D721Med (cell line): Measurements from ENCODE around the gene ENG.

Source experiments
- DNase-seq: peaks from one replicate; pipeline ENCODE4 v3.0.0; 2011; ENCODE audit warnings: low spot score; ENCODE audit not compliant: insufficient read length
- FAIRE-seq: peaks from 2 replicates; lab custom pipeline; 2011; peaks lifted over from hg19 to GRCh38; lab: Jason Lieb, UNC
- CTCF ChIP-seq: IDR thresholded peaks from 2 replicates; pipeline ENCODE4 v1.5.1; 2012; ENCODE audit warnings: mild to moderate bottlenecking, control low read depth; ENCODE audit not compliant: insufficient read depth; ENCODE audit errors: missing control alignments

The ENG gene

GRCh38 chr9:127869310-127870152 lies 15.1 kb upstream of the ENG start:
- DNase-seq (peak; percentile 98), FAIRE-seq (no peak)
- peak; percentile 83 for TF ChIP-seq CTCF

GRCh38 chr9:127868278-127868902 lies 13.9 kb upstream of the ENG start:
- FAIRE-seq = no peak
- no peak for TF ChIP-seq CTCF
- no peak for DNase-seq

- DNase-seq (no peak), FAIRE-seq (no peak)
- no peak for TF ChIP-seq CTCF
Measured at GRCh38 chr9:127867356-127868277, 13.2 kb upstream of the ENG start.

GRCh38 chr9:127866535-127866934 lies 12.1 kb upstream of the ENG start:
- no peak for TF ChIP-seq CTCF
- FAIRE-seq (no peak), DNase-seq (no peak)

- no peak for TF ChIP-seq CTCF
- no peak for FAIRE-seq
- no peak for DNase-seq
Measured at GRCh38 chr9:127865645-127866464, 11.4 kb upstream of the ENG start.

- DNase-seq (no peak), FAIRE-seq (no peak)
- no peak for TF ChIP-seq CTCF
Measured at GRCh38 chr9:127863191-127863621, 8.7 kb upstream of the ENG start.
